Smooth muscle cell (in vitro differentiated cells): ENCODE results near the gene ADCY10. TPM values are rescaled to one million over a fixed set of nuclear protein-coding genes. Genes with fewer than 3 reads are reported as not detected.
"Not testable (repeated sequence)": the region's sequence is repeated elsewhere in the genome, so short reads cannot be mapped to it uniquely, and the experiment has no call there.

ENCODE experiments used
- DNase-seq: peaks from one replicate; lab custom pipeline; 2025; ENCODE audit not compliant: unreplicated experiment; lab: John Stamatoyannopoulos, UW
- H2AFZ ChIP-seq: fragments of 200-600 bp; sonication (generic); 2 replicates; pipeline ENCODE4 v1.6.0; 2016; ENCODE audit warnings: antibody characterized with exemption, low read depth, mild to moderate bottlenecking
- H3F3A ChIP-seq: fragments of 200-600 bp; sonication (generic); 2 replicates; pipeline ENCODE4 v1.6.0; 2017; ENCODE audit warnings: antibody characterized with exemption, low read depth
- H3K27ac ChIP-seq: fragments of 200-600 bp; sonication (generic); 2 replicates; pipeline ENCODE4 v1.5.1; 2016; ENCODE audit warnings: low read depth, mild to moderate bottlenecking
- H3K27me3 ChIP-seq: fragments of 200-600 bp; sonication (generic); 2 replicates; pipeline ENCODE4 v1.6.1; 2016; ENCODE audit warnings: low read depth, mild to moderate bottlenecking
- H3K36me3 ChIP-seq: fragments of 200-600 bp; sonication (generic); 2 replicates; pipeline ENCODE4 v1.5.1; 2016; ENCODE audit warnings: low read depth
- H3K4me1 ChIP-seq: fragments of 200-600 bp; sonication (generic); 2 replicates; pipeline ENCODE4 v1.5.1; 2016; ENCODE audit warnings: low read depth
- H3K4me2 ChIP-seq: fragments of 200-600 bp; sonication (generic); 2 replicates; pipeline ENCODE4 v1.6.0; 2016; ENCODE audit warnings: mild to moderate bottlenecking
- H3K4me3 ChIP-seq: fragments of 200-600 bp; sonication (generic); 2 replicates; pipeline ENCODE4 v1.5.1; 2016; ENCODE audit warnings: mild to moderate bottlenecking
- H3K79me2 ChIP-seq: fragments of 200-600 bp; sonication (generic); 2 replicates; pipeline ENCODE4 v1.6.0; 2016; ENCODE audit warnings: low read depth, mild to moderate bottlenecking
- H3K9ac ChIP-seq: fragments of 200-600 bp; sonication (generic); 2 replicates; pipeline ENCODE4 v1.6.0; 2016; ENCODE audit warnings: low read depth
- H3K9me3 ChIP-seq: fragments of 200-600 bp; sonication (generic); replicated peaks from 2 replicates; pipeline ENCODE4 v1.5.1; 2016; ENCODE audit warnings: low read depth
- H4K20me1 ChIP-seq: fragments of 200-600 bp; sonication (generic); 2 replicates; pipeline ENCODE4 v1.6.0; 2016; ENCODE audit warnings: low read depth
- WGBS: methylation state at CpG from one replicate; pipeline ENCODE4 v1.1.7; 2016; ENCODE audit warnings: low lambda C conversion rate; 5-methylcytosine and 5-hydroxymethylcytosine counted together
- polyA plus RNA-seq: library from polyadenylated mRNA; unstranded; fragments of >200 nt; fragmentation: Nextera tagmentation; extraction: Ambion mirVana; gene quantifications from 2 replicates; pipeline ENCODE4 v1.2.1, GENCODE V29; 2016
- total RNA-seq: library from RNA; depleted of rRNA; stranded (reverse); fragments of >200 nt; gene quantifications from 2 replicates; pipeline ENCODE4 v1.2.3, GENCODE V29; 2014
- TF ChIP-seq, protein P1 (sequence below): fragments of 200-600 bp; sonication (generic); IDR thresholded peaks from 2 replicates; pipeline ENCODE4 v1.5.1; 2017; ENCODE audit warnings: borderline replicate concordance, mild to moderate bottlenecking, antibody characterized with exemption; ENCODE audit not compliant: insufficient read depth, poor library complexity, severe bottlenecking

Gene ADCY10
- total and polyA plus RNA-seq, 2 experiments from 2014 or later = not detected

DNA sequence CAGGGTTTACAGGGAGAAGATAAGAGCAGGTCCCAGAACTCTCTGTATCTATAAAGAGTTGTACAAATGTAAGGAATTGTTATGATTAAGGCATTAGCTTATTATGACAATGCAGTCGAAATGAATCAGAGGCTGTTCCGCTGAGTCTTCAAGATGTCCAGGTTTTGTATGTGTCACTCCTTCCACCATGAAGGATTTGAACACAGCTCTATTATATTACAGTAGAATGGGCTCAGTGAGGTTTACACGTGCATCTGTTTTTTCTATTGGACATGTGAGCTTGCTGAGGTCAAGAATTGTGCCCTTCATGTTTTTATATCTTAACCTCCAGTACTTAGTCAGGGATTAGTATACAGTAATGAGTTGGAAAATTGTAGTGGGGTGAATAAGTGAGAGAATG, 105.8 kb downstream of the ADCY10 start:
- no peak overlapping the region for H3K9ac ChIP-seq
- no peaks in the 10 kb centered on the region for H3K4me1 ChIP-seq
- TF ChIP-seq, protein P1, sequence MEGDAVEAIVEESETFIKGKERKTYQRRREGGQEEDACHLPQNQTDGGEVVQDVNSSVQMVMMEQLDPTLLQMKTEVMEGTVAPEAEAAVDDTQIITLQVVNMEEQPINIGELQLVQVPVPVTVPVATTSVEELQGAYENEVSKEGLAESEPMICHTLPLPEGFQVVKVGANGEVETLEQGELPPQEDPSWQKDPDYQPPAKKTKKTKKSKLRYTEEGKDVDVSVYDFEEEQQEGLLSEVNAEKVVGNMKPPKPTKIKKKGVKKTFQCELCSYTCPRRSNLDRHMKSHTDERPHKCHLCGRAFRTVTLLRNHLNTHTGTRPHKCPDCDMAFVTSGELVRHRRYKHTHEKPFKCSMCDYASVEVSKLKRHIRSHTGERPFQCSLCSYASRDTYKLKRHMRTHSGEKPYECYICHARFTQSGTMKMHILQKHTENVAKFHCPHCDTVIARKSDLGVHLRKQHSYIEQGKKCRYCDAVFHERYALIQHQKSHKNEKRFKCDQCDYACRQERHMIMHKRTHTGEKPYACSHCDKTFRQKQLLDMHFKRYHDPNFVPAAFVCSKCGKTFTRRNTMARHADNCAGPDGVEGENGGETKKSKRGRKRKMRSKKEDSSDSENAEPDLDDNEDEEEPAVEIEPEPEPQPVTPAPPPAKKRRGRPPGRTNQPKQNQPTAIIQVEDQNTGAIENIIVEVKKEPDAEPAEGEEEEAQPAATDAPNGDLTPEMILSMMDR = no peak
- H3K79me2 ChIP-seq = no peaks in the 10 kb centered on the region
- no peaks in the 10 kb centered on the region for H3F3A ChIP-seq
- no peaks in the 10 kb centered on the region for H3K27me3 ChIP-seq
- H3K9me3 ChIP-seq = no peaks in the 10 kb centered on the region
- no peak overlapping the region for H2AFZ ChIP-seq
- H3K4me3 ChIP-seq = no peak overlapping the region
- no peak overlapping the region for H3K27ac ChIP-seq
- 77% methylated on average over 3 of the region's 3 CpGs for WGBS
- H3K36me3 ChIP-seq = no peaks in the 10 kb centered on the region
- no peak overlapping the region for H3K4me2 ChIP-seq
- DNase-seq = no peak
- H4K20me1 ChIP-seq = no peaks in the 10 kb centered on the region

GRCh38 chr1:167806676-167807075, 107.3 kb downstream of the ADCY10 start:
- H3K9me3 ChIP-seq, H3K27me3 ChIP-seq, H3K4me1 ChIP-seq, DNase-seq, H4K20me1 ChIP-seq, H3K4me3 ChIP-seq, H2AFZ ChIP-seq, H3K27ac ChIP-seq, H3K9ac ChIP-seq, H3K79me2 ChIP-seq, H3F3A ChIP-seq, H3K36me3 ChIP-seq, H3K4me2 ChIP-seq: not testable (repeated sequence)
- WGBS = over 99% methylated on average over 10 of the region's 12 CpGs

GRCh38 chr1:167806235-167806634, 107.7 kb downstream of the ADCY10 start:
- H3K27ac ChIP-seq, H3K9ac ChIP-seq, H4K20me1 ChIP-seq, H3K27me3 ChIP-seq, H3K4me2 ChIP-seq, H3K9me3 ChIP-seq, DNase-seq, H3K36me3 ChIP-seq, H2AFZ ChIP-seq, H3F3A ChIP-seq, H3K4me1 ChIP-seq, H3K79me2 ChIP-seq, H3K4me3 ChIP-seq: not testable (repeated sequence)
- 96% methylated on average over 15 of the region's 23 CpGs for WGBS

- H4K20me1 ChIP-seq = no peaks in the 10 kb centered on the region
- TF ChIP-seq, protein P1 = no peak
- no peak for DNase-seq
- no peaks in the 10 kb centered on the region for H3F3A ChIP-seq
- H3K4me2 ChIP-seq = no peak overlapping the region
- no peaks in the 10 kb centered on the region for H3K79me2 ChIP-seq
- no peaks in the 10 kb centered on the region for H3K27me3 ChIP-seq
- no peaks in the 10 kb centered on the region for H3K9me3 ChIP-seq
- peaks cover 3% of the 10 kb centered on the region for H3K4me1 ChIP-seq
- 68% methylated on average over 4 of the region's 4 CpGs for WGBS
- no peak overlapping the region for H3K27ac ChIP-seq
- H2AFZ ChIP-seq = no peak overlapping the region
- no peak overlapping the region for H3K9ac ChIP-seq
- H3K4me3 ChIP-seq = no peak overlapping the region
- H3K36me3 ChIP-seq = no peaks in the 10 kb centered on the region
These were observed 108.8 kb downstream of the ADCY10 start for GRCh38 chr1:167805041-167805556.
